Cardiac septum (tissue), 1 donor: ENCODE data around the gene USP34. TPM values are rescaled to one million over a fixed set of nuclear protein-coding genes. Genes with fewer than 3 reads are reported as not detected.
"Not testable (repeated sequence)": the region's sequence is repeated elsewhere in the genome, so short reads cannot be mapped to it uniquely, and the experiment has no call there.

Experiments used
- DNase-seq: peaks from one replicate; pipeline ENCODE4 v3.0.0-alpha.2; 2020; ENCODE audit warnings: low spot score
- intact Hi-C: fragments of 100-400 bp; cut with DNase I; formaldehyde crosslinking; loops from one replicate; pipeline ENCODE4 v1.14.0; 2022
- total RNA-seq: library from RNA; stranded (reverse); fragmentation: NEBNext Ultra II Directional; extraction: Animal tissue kit (Norgen Biotek cat#: 25700); gene quantifications from one replicate; pipeline ENCODE4 v1.2.1, GENCODE V29; 2021
- donor health status: DM: no; HTN: no; CAD: no.

The USP34 gene
- total RNA-seq, 1 donor from 2014 or later, result 73.2 TPM

DNA sequence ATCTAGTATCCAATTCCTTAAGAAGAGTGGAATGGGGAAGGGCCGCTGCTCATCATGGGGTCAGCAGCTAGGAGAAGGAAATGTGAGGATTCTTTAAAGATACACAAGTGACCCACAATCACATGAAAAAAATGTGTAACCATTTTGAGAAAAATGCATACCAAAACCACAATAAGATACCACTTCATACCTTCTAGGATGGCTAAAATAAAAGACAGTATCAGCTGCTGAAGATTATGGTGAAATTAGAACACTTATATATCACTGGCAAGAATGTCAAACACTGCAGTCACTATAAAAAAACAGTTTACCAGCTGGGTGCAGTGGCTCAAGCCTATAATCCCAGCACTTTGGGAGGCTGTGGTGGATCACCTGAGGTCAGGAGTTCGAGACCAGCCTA, 241.0 kb downstream of the USP34 start:
- no peak for DNase-seq
- intact Hi-C loops, result no loop called here

DNA sequence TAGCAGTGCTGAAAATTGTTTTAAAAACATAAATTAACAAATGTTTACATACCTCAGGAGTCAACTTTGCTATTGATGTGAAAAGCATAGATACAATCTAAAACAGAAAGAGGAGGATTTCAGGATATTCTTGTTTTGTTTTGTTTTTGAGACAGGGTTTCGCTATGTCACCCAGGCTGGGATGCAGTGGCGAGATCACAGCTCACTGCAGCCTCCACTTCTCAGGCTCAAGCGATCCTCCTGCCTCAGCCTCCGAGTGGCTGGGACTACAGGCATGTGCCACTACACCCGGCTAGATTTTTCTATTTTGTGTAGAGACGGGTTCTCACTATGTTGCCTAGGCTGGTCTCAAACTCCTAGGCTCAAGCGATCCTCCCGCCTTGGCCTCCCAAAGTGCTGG, 248.3 kb downstream of the USP34 start:
- no peak for DNase-seq
- intact Hi-C loops, result no loop called here

DNA sequence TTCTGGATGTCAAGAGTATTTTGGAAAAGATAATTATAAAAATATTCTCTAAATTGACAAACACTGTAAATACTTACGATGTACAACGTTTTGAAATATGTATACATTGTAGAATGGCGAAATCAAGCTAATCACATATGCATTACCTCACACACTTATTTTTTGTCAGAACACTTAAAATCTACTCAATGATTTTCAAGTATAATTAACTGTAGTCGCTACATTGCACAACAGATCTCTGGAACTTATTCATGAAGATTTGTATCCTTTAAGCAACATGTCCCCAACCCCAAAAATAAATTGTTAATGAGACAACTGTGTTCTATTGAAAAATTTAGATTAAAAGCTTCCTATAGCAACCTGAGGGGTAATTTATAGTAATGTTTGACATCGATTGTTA, 249.1 kb downstream of the USP34 start:
- DNase-seq, result no peak
- intact Hi-C loops, result no loop called here

DNA sequence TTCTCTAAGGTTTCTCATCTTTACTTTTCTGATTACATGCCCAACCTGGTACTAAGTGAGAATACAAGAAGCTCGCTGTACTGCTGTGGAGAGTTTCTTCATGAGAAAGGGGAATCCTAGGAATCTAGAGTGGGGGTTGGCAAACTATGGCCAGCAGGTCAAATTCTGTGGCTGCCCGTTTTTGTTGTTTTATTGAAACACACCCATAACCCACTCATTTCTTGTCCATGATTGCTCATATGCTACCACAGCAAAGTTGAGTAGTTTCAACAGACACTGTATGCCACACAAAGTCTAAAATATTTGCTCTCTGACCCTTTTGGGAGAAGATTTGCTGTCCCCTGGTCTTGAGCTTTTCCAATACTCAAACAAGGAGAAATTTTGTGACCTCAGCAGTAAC, 250.1 kb downstream of the USP34 start:
- intact Hi-C loops, result no loop called here
- no peak for DNase-seq

DNA sequence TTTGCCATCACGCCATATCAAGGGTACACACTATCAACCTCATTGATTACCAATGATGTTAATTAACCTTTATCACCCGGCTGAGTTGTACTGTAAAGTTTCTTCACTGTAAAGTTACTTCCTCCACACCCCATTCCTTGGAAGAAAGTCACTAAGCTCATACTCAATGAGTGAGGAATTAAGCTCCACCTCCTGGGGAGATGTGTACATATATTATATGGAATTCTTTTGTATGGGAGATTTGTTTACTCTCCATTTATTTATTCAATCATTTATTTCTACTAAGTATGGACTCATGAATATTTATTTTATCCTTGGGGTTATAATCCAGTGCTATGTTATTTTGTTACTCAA, 252.1 kb downstream of the USP34 start:
- intact Hi-C loops, result no loop called here

DNA sequence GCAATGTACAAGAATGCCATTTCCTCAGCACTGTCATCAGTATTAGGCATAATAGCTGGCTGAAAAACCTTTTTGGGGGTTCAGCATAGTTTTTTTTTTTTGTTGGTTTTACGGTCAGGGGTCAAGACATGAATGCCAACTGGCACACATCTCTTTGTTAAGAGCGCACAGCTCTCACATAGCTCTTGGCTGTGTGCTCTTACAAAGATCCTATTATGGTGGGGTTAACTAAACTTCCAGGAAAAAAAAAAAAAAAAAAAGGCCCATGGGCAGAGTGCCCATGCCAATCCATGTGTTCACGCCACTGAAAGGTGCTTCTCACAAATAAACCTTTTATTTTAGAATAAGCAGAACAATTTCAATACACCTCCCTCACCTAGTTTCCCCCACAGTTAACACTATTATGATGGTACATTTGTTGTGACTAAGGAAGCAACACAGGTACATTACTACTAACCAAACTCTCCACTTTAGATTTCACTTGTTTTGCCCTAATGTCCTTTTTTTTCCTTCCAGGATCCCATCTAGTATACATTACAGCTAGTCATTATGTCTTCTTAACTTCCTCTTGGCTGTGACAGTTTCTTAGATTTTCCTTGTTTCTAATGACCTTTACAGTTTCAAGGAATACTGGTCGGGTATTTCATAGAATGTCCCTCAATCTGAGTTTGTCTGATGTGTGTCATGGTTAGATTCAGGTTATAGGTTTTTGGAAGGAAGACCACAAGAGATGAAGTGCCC, 252.6 kb downstream of the USP34 start:
- DNase-seq, result no peak
- intact Hi-C loops, result no loop called here

More for the DNA sequence above, 252.1 kb downstream of the USP34 start:
- no peak for DNase-seq

DNA sequence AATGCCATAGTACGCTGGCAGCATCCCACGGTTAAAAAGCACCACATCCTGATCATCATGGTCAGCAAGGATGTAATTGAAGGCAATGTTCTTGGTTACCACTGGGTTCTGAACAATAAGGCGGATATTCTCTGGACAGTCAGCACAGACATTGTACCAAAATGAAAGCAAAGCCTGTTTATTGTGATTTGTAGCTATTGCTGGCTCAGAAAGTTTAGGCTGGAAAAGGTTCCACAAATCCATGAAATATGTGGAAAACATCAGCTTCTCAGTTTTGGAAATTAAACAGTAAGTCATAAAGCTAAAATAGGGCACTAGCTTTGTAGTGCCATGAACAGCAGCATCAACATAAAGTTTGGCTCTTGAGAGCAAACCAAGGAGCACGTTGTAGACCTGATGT, 256.7 kb downstream of the USP34 start:
- intact Hi-C loops, result no loop called here
- no peak for DNase-seq

DNA sequence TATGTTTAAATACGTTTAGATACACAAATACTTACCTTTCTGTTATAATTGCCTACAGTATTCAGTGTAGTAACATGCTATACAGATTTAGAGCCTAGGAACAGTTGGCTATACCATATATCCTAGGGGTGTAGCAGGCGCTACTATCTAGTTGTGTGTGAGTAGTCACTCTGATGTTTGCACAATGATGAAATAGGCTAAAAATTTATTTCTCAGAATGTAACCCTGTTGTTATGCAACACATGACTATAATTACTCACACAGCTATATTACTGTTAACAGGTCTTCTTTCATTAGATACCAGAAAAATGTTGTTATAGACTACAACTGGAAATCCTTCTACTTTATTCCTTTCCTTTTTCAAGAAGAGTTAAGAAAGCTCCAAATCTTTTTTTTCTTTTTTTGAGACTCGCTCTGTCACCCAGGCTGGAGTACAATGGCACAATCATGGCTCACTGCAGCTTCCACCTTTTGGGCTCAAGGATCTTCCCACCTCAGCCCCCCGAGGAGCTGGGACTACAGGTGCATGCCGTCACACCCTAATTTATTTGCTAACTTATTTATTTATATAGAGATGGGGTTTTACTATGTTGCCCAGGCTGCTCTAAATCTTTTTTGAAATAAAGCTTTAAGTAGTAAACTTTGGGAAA, 260.4 kb downstream of the USP34 start:
- DNase-seq, result no peak

DNA sequence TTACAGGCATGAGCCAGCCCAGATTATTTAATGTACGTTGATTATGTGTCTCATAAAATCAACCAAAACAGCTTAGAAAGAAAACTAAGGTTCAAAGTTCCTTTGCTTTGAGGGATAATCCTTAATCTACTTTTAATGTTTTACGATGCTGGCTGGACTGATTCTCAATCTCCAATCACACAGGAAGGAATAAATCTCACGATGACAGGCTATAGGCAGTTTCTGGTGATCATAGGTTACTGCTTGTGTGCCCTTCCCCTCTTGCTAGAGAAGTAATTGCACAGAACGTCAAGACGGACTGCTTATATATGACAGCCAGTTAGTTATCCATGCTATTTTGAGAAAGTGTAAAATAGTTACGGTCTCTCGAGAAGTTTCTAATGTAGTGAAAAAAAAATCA, 265.8 kb downstream of the USP34 start:
- intact Hi-C loops, result no loop called here
- no peak for DNase-seq

More for the DNA sequence above, 260.4 kb downstream of the USP34 start:
- intact Hi-C loops, result no loop called here

DNA sequence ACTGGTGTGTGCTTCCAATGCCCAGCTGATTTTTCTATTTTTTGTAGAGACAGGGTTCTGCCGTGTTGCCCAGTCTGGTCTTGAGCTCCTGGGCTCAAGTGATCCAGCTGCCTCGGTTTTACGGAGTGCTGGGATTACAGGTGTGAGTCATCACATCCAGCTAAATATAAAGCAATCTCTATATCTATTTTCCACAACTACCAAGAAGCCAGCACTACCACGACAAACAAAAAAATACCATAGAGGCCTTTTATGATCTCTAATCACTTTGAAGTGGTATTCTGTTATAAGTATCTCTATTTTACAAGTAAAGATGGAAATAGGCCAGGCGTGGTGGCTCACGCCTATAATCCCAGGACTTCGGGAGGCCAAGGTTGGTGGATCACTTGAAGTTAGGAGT, 274.2 kb downstream of the USP34 start:
- no peak for DNase-seq
- intact Hi-C loops, result no loop called here

DNA sequence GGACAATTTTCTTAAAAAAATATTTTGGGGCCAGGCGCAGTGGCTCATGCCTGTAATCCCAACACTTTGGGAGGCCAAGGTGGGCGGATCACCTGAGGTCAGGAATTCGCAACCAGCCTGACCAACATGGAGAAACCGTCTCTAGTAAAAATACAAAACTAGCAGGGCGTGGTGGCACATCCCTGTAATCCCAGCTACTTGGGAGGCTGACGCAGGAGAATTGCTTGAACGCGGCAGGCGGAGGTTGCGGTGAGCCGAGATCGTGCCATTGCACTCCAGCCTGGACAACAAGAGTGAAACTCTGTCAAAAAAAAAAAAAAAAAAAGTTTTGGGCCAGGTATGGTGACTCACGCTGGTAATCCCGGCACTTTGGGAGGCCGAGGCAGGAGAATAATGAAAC, 276.2 kb downstream of the USP34 start:
- intact Hi-C loops, result not testable (repeated sequence)

DNA sequence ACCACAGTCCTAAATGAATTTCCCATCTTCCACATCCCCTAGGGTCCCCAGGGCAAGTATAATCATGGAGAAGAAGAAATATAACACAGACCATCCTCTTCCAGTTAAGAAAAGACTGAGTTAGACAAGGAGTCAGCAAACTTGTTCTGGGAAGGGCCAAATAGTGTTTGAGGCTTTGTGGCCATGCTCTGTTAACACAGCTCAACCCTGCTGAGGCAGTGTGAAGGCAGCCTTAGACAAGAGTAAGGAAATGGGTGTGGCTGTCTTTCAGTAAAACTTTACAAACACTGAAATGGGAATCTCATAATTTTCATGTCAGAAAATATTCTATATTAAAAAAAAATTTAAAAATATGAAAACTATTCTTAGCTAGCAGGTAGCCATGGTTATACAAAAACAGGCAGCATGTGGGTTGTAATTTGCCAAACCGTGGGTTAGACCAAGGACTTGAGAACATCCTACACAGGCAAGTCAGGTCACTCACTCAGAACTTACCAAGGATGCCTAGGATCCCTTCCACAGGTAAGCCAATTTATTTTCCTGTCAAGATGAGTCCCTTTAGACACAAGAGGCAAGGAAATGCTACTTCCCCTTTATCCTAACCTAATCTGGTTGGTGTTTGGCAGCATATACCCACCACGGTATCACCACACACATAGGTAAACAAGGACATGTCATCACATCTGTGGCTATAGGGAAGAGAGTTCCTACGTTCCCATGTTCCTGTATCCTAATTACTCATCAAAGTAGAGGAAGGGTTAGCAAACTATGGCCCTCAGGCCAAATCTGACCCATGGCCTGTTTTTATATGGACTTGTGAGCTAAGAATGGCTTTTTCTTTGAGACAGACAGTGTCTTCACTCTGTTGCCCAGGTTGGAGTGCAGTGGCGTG, 277.0 kb downstream of the USP34 start:
- DNase-seq, result no peak
- intact Hi-C loops, result no loop called here

More for the DNA sequence above, 276.2 kb downstream of the USP34 start:
- DNase-seq, result not testable (repeated sequence)

DNA sequence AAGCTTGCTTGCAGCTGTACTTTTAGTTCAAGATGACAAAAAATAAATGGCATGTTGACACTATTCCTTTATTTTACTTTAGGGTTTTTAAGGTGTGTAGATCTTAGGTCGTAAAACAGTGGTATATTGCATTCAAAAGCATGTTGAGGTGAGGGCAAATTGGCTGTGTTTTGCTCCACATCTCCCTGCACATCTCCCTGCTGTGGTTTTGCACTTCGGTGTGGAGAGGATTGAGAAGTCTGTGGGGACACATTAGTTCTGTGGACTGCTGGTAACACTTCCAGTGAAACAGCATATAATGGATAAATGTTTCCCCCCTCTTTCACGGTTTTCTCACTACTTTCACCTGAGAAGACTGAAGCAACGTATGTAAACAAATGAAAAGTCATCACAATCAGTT, 283.8 kb downstream of the USP34 start:
- DNase-seq, result no peak
- intact Hi-C loops, result no loop called here

DNA sequence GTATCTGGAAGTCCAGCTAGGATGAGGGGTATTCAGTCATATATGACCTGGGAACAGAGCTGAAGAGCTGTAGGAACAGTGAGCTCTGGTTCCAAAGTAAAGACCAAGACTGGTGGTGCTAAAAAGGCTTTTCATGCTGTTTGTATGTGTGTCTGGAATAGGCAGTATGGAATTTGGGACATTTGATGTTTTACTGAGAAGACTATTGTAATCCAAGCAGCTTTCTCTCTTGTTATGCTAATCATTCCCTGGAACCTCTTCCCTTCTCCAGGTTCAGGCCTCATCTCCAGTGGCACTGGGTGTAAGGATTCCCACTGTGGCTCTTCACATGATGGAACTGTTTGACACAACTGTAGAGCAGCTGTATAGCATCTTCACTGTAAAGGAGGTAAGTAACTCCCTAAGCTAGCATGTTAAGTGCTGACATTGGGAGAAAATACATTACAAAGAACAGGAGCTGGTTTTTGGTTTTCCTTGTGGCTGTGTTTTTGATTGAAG, 285.6 kb downstream of the USP34 start:
- intact Hi-C loops, result no loop called here
- DNase-seq, result no peak

DNA sequence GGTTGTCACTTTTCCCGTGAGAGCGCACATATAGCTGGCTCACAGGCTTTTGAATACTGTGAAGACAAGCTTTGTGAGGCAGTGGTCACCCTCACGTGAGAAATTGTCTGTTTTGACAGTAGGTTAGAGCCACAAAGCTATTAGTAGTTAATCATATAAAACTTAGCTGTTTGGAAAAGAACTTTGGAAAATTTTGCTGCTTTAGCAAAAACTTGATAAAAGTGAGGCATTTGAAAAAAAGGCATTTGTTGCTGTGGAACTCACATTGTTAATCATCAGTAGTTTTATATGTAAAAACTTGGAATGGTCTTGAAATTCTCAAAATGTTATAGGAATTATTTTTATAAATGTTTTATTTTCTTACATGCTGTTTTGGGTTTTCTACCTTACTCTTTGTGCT, 286.6 kb downstream of the USP34 start:
- no peak for DNase-seq
- intact Hi-C loops, result no loop called here

DNA sequence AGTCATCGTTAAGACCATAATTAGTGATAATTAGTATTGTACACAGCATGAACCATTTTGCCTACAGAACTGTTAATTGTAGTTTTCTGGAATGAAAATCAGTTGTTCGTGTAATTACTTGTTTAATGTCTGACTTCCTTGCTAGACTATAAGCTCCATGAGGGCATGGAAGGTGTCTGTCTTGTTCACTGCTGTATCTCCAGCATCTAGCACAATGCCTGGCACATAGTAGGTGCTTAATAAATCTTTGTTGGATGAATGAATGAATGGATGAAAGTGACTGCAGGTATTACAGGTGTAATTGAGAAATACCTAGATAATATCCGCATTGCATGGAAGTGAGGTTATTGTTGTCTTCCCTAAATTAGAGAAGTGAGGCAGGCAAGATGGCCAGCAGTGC, 287.1 kb downstream of the USP34 start:
- intact Hi-C loops, result no loop called here
- DNase-seq, result no peak

DNA sequence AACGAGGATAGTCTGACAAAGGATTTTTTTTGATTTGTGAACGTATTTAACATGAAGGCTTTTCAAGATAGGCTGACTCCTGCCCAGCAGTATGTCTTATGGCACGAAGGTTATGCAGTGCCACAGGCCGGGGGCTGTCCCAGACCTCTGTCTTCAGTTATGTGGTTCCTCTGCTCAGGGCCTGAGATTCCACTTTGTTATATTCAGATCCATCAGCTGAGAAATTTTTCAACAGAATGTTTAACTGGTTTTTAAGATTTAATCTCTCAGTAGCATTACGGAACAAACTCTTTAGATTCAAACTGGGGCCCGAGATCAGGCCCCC, 288.9 kb downstream of the USP34 start:
- intact Hi-C loops, result no loop called here
- no peak for DNase-seq

DNA sequence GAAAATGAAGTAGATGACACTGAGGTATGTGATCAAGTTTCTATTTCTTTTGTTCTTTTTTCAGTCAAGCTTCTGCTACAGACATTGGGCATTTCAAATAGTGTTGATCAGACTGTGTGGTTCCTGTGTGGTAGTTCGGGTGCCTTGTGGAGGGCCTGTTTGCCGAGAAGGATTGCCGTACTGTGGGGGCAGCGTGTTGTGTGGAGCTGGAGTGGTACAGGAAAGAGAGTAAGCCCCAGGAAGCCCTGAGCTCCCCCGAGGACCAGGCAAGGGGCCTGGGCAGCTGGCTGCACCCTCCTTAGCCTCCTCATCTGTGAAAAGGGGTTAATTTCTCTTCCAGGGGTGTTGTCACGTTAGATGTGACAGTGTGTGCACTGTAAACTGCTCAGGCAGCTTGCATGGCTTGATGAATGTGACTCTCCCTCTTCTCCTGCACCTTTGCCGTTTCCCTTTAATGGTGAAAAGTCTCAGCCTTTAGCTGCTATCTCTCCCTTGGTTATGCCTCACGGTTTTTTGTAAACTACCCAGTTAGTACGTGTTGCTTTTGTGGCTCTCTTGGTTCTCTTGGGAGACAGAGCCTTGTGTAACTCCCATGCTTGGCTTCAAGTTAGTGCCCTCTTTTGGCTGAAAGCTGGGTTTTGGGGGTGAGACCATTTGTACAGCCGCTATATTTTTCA, 289.4 kb downstream of the USP34 start:
- intact Hi-C loops, result no loop called here
- DNase-seq, result no peak

DNA sequence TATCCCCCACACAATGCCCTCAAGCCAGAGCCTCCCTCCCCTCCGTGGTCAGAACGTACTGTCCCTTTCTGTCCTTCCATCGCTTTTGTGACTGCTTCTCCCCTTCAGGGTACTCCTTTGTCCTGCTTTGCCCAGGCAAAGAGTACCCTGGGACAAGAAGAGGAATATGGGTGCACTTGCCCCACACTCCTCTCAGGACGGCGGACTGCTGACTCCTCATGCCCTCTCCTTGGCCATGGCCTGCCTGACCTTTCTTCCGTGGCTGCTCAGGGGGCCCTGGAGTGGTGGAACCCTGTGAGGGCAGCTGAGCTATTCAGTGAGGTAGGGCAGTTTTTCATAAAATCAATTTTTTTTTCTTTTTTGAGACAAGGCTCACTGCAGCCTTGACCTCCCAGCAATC, 290.2 kb downstream of the USP34 start:
- intact Hi-C loops, result no loop called here
- DNase-seq, result no peak
